ENCODE data around the gene CDK14.

CDK14 gene

DNA sequence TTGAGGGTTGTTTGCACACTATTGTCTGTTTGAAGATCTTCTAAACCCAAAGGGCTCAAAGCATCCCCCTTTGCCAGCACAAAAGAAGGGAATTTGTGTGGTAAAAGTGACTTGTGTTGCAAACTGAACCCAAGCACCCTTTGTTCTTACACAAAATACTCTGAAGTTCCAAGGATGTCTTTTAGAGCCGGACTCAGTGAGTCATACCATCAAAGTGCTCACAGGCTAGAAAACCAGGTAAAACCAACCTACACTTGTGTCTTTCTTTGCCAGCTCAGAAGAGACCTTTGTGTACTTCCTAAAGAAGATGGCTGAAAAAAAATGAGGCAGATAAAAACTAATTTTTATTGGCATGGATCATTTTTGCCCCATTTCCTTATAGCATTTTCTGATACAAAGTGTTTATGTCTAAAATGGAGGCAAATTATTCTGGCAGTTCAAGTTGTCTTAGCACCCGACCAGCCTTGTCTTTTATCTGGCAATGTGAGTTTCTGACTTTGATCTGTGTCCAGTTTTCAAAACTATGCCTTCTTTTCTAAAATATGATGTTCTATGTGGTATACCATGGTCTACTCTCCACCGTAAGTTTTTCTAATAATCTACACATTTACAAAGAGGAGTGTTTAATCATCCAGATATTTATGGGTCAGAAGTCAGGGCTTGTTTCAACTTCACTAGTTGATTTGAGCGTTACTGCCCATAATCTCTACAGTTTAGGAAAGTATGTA, 539.7 kb downstream of the CDK14 start:
- H3K4me1 ChIP-seq (ENCODE audit: control insufficient read depth, insufficient read depth, low read length): peaks cover 47% of the 10 kb centered on the region

DNA sequence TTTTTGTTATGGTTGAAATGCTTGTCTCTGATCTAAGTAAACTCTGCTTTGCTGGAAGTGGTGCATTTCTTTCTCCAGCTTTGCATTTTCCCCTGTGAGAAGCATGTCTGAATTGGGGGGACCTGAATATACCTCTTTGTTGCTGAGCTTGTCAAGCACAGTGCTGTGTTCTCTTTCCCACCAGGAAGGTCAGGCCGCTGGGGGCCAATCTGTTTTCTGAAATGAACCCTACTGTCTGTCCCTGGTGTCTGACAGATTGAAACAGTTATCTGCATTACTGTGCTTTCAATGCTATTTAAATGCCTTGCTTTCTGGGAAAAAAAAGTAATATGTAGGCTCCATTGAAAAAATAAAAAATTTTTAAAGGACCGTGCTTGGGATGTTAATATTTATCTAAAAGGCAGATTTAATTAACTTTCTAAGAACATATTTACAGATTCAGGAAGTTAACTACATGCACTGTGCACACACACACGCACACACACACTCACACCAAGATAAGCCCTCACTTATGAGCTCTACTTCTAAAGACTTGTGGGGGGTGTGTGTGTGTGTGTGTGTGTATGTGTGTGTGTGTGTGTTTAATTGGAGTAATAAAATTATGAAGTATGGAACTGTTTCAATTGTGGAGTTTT, 541.1 kb downstream of the CDK14 start:
- H3K9me3 ChIP-seq (ENCODE audit: control insufficient read depth, low read length): no peaks in the 10 kb centered on the region
- 50 to 79% methylated on average over 1 to 2 of the region's 3 CpGs for WGBS, 2 experiments
- H3K27ac ChIP-seq (ENCODE audit: insufficient read depth, low read depth, low read length, poor library complexity, severe bottlenecking): no peak overlapping the region
- no peaks in the 10 kb centered on the region for H3K36me3 ChIP-seq (ENCODE audit: control insufficient read depth, insufficient read depth, low read length)
- peaks cover 54% of the 10 kb centered on the region for H3K4me1 ChIP-seq (ENCODE audit: control insufficient read depth, insufficient read depth, low read length)
- no peaks in the 10 kb centered on the region for H3K27me3 ChIP-seq (ENCODE audit: control insufficient read depth, insufficient read depth, low read length, poor library complexity, severe bottlenecking)
- no peak overlapping the region for H3K4me3 ChIP-seq (ENCODE audit: insufficient read depth, low read depth, low read length)

More for the DNA sequence above, 539.7 kb downstream of the CDK14 start:
- H3K27ac ChIP-seq (ENCODE audit: insufficient read depth, low read depth, low read length, poor library complexity, severe bottlenecking): no peak overlapping the region
- no peaks in the 10 kb centered on the region for H3K36me3 ChIP-seq (ENCODE audit: control insufficient read depth, insufficient read depth, low read length)
- H3K27me3 ChIP-seq (ENCODE audit: control insufficient read depth, insufficient read depth, low read length, poor library complexity, severe bottlenecking): no peaks in the 10 kb centered on the region
- no peaks in the 10 kb centered on the region for H3K9me3 ChIP-seq (ENCODE audit: control insufficient read depth, low read length)
- WGBS, 2 experiments: 85 to 97% methylated on average over 2 to 4 of the region's 4 CpGs
- H3K4me3 ChIP-seq (ENCODE audit: insufficient read depth, low read depth, low read length): no peak overlapping the region

DNA sequence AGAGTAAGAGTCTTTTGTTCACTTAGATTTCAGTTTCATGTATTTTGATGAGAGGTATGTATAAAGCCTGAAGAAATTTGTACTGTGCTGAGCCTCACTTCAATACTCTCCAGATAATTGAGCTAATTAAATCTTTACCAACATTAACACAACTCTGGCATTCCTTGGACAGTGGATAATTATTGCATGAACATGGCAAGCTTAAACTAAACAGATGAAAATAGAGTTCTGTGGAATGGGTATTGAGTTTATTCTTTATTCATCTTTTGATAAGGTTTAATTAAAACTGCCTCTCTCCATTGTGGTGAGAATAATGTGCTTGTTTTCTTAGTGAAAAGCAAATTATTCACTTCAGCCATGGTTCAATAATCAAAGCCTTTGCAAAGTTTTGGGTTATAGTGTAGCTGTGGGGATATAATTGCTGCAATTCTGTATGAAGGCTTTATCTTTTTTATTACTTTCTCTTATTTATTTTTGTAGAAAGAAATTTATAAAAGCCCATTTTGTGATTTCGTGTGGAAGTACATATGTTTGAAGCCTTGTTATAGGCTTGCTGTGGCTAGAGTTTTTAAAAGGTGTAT, 541.8 kb downstream of the CDK14 start:
- Histone ChIP-seq H3K4me1 (ENCODE audit: control insufficient read depth, insufficient read depth, low read length) (peaks cover 54% of the 10 kb centered on the region), H3K27ac (ENCODE audit: insufficient read depth, low read depth, low read length, poor library complexity, severe bottlenecking) (no peak overlapping the region), H3K27me3 (ENCODE audit: control insufficient read depth, insufficient read depth, low read length, poor library complexity, severe bottlenecking) (no peaks in the 10 kb centered on the region), H3K9me3 (ENCODE audit: control insufficient read depth, low read length) (no peaks in the 10 kb centered on the region), H3K4me3 (ENCODE audit: insufficient read depth, low read depth, low read length) (no peak overlapping the region), H3K36me3 (ENCODE audit: control insufficient read depth, insufficient read depth, low read length) (no peaks in the 10 kb centered on the region)
- 68 to 80% methylated on average over 1 of the region's 1 CpG for WGBS, 2 experiments

DNA sequence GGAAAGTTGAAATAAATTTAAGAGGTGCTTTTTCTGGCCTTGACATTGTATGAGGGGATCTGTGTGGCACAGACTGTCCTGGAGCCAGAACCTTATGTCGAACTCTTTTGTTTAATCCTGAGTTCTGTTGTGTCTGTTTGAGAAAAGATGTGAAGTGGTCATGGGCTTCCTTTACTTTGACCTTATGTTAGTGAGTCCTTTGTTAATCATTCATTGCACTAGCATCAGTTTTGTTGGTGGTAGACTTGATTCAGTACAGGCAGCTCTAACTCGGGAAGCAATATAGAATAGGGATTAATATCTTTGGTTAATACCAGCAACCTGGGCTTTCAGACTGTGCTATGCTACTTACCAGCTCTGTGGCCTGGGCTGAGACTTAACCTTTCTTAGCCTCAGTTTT, 544.2 kb downstream of the CDK14 start:
- no peaks in the 10 kb centered on the region for H3K36me3 ChIP-seq (ENCODE audit: control insufficient read depth, insufficient read depth, low read length)
- H3K4me1 ChIP-seq (ENCODE audit: control insufficient read depth, insufficient read depth, low read length): peaks cover 50% of the 10 kb centered on the region
- no peaks in the 10 kb centered on the region for H3K9me3 ChIP-seq (ENCODE audit: control insufficient read depth, low read length)
- H3K27me3 ChIP-seq (ENCODE audit: control insufficient read depth, insufficient read depth, low read length, poor library complexity, severe bottlenecking): no peaks in the 10 kb centered on the region
- WGBS, 2 experiments: 89 to 91% methylated on average over 2 of the region's 2 CpGs
- no peak overlapping the region for H3K4me3 ChIP-seq (ENCODE audit: insufficient read depth, low read depth, low read length)
- H3K27ac ChIP-seq (ENCODE audit: insufficient read depth, low read depth, low read length, poor library complexity, severe bottlenecking): no peak overlapping the region

DNA sequence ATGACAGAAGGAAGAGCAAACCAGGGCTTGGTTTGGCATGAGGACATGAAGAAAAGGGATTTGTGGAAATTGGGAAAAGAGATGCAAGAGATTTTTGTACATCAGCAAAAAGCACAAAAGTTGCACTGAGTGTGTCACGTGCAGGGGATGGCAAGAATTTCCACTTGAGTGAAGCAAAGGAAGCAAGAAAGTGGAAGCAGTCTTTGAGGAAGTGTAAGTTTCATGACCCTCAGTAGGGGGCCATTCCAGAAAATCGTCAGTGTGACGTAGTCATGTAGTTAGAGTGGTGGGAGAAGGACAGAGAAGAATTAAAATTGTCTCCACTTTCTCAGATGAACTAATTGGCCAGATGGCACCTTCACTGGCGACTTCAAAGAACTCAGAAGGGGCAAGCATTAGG, 544.9 kb downstream of the CDK14 start:
- WGBS, 2 experiments: 48 to 50% methylated on average over 4 of the region's 4 CpGs
- no peaks in the 10 kb centered on the region for H3K9me3 ChIP-seq (ENCODE audit: control insufficient read depth, low read length)
- H3K27me3 ChIP-seq (ENCODE audit: control insufficient read depth, insufficient read depth, low read length, poor library complexity, severe bottlenecking): no peaks in the 10 kb centered on the region
- no peak overlapping the region for H3K4me3 ChIP-seq (ENCODE audit: insufficient read depth, low read depth, low read length)
- H3K27ac ChIP-seq (ENCODE audit: insufficient read depth, low read depth, low read length, poor library complexity, severe bottlenecking): no peak overlapping the region
- no peaks in the 10 kb centered on the region for H3K36me3 ChIP-seq (ENCODE audit: control insufficient read depth, insufficient read depth, low read length)
- H3K4me1 ChIP-seq (ENCODE audit: control insufficient read depth, insufficient read depth, low read length): peaks cover 43% of the 10 kb centered on the region

DNA sequence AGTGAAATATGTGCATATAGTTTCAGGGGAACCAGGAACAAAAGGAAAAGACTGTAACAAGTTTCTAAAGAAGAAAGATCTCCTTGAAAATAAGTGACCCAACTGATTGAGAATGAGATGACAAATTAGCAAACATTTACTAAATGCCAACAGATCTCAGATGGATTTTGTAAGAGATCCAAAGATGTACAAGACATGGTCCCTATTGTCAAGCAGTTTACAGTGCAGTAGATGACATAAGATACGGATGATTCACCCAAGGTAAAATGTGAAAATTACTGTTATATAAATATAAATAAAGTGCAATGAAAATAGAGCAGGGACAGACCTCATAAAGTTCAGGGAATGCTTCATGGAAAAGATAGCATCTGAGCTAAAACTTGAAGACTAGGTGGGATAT, 546.6 kb downstream of the CDK14 start:
- no peak overlapping the region for H3K27ac ChIP-seq (ENCODE audit: insufficient read depth, low read depth, low read length, poor library complexity, severe bottlenecking)
- WGBS, 2 experiments: 83% methylated on average over 1 of the region's 1 CpG
- no peaks in the 10 kb centered on the region for H3K9me3 ChIP-seq (ENCODE audit: control insufficient read depth, low read length)
- H3K4me3 ChIP-seq (ENCODE audit: insufficient read depth, low read depth, low read length): no peak overlapping the region
- no peaks in the 10 kb centered on the region for H3K36me3 ChIP-seq (ENCODE audit: control insufficient read depth, insufficient read depth, low read length)
- peaks cover 29% of the 10 kb centered on the region for H3K4me1 ChIP-seq (ENCODE audit: control insufficient read depth, insufficient read depth, low read length)
- no peaks in the 10 kb centered on the region for H3K27me3 ChIP-seq (ENCODE audit: control insufficient read depth, insufficient read depth, low read length, poor library complexity, severe bottlenecking)

DNA sequence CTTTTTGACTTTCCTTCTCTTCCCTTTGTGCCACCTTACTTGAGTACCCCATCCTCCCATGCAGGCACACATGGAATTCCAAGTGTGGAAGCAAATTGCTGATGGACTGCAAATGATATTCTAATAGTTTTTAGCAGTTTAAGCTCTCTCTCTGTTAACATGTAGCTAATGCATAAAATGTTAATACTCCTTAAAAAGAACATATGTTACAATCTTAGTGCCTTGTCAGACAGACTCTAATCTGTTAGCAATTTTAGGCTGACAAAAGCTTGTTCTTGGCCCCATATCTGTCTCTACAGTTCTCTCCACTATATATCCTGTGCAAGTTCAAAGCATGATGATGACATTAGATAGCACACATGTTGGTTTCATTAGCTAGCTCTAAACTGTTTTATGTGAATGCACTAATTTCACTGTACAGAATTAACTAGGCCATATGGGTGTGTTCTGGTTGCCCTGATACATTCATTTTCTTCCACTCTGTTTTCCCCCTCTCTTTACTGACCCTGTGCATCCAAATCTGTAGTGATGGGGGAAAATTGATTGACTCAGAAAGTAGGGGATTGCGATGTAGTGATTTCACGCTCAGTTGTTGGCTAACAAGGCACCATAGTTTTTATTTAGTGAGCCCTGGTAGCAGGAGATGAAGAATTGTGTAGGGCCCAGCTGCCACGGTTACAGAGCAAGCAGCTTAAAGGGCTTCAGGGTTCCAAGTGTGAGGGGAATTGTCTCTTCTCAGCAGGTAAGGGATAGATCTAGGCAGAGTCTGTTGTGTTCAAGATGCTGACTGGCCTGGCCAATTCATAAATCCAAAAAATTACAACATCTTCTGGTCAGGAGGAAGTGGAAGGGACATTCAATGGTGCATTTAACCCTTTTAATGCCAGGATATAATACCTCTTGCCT, 553.5 kb downstream of the CDK14 start:
- no peaks in the 10 kb centered on the region for H3K9me3 ChIP-seq (ENCODE audit: control insufficient read depth, low read length)
- no peak overlapping the region for H3K27ac ChIP-seq (ENCODE audit: insufficient read depth, low read depth, low read length, poor library complexity, severe bottlenecking)

DNA sequence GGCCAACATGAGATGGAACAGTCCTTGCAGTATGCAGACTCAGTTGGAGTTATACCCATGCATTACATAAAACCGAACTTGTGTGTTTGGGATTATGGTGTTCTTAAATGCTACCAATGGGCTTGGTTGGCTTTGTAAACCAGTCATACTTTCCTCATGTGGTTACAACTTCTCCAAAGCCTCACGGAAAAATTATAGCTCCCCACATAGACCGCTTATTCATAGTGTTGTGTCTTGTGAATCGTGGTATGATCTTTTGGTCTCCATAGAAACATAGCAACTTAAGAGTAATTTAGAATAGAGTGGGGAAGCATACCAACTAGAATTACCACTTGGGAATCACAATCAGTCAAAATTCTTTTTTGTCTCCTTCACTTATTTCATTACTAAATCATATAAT, 555.8 kb downstream of the CDK14 start:
- Histone ChIP-seq H3K27me3 (ENCODE audit: control insufficient read depth, insufficient read depth, low read length, poor library complexity, severe bottlenecking) (peaks cover 4% of the 10 kb centered on the region), H3K36me3 (ENCODE audit: control insufficient read depth, insufficient read depth, low read length) (no peaks in the 10 kb centered on the region), H3K4me1 (ENCODE audit: control insufficient read depth, insufficient read depth, low read length) (peaks cover 7% of the 10 kb centered on the region), H3K27ac (ENCODE audit: insufficient read depth, low read depth, low read length, poor library complexity, severe bottlenecking) (no peak overlapping the region), H3K9me3 (ENCODE audit: control insufficient read depth, low read length) (no peaks in the 10 kb centered on the region), H3K4me3 (ENCODE audit: insufficient read depth, low read depth, low read length) (no peak overlapping the region)
- 92 to 99% methylated on average over 1 to 4 of the region's 4 CpGs for WGBS, 2 experiments

More for the DNA sequence above, 553.5 kb downstream of the CDK14 start:
- Histone ChIP-seq H3K4me1 (ENCODE audit: control insufficient read depth, insufficient read depth, low read length) (peaks cover 7% of the 10 kb centered on the region), H3K27me3 (ENCODE audit: control insufficient read depth, insufficient read depth, low read length, poor library complexity, severe bottlenecking) (peaks cover 4% of the 10 kb centered on the region), H3K4me3 (ENCODE audit: insufficient read depth, low read depth, low read length) (no peak overlapping the region), H3K36me3 (ENCODE audit: control insufficient read depth, insufficient read depth, low read length) (no peaks in the 10 kb centered on the region)
- WGBS, 2 experiments: 28 to 32% methylated on average over 3 of the region's 3 CpGs

DNA sequence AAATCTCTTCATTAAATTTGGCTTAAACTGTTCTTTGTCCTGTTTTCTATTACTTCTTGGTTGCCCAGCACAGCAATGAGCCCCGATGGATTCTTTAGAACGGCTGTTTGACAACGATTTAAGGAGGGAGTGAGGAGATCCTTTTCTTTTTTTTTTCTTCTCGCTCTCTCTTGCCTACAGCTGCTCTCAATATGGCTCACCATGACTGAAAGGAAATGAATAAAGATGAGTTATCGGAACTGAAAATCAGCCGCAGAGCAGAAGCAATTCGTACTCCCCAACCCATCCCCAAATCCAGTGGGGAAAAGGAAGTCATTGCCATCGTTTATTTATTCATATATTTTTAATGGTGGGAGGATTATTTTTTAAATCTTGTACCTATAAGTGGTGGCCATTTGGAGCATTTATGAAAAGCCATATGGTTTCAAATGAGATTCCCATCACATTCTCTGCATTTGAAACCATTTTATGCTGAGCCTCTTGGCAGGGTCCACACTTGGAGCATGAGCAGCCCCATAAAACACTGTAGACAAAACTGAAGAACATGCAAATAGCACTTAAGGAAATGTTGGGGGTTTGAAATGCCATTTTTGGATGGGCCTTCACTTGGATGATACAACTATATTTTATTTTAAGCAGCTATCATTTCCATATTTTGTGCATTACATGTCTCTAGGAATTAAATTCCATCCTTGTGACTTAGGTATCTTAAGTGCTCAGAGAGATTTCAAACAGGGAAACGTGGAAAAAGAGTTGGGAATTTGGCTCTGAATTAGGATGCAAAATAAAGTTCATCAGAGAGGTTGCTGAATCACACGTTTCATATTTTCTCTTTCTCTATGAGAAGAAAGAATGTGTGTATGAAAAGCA, 560.4 kb downstream of the CDK14 start:
- Histone ChIP-seq H3K4me3 (ENCODE audit: insufficient read depth, low read depth, low read length) (no peak overlapping the region), H3K36me3 (ENCODE audit: control insufficient read depth, insufficient read depth, low read length) (no peaks in the 10 kb centered on the region), H3K27me3 (ENCODE audit: control insufficient read depth, insufficient read depth, low read length, poor library complexity, severe bottlenecking) (no peaks in the 10 kb centered on the region), H3K9me3 (ENCODE audit: control insufficient read depth, low read length) (no peaks in the 10 kb centered on the region), H3K4me1 (ENCODE audit: control insufficient read depth, insufficient read depth, low read length) (no peaks in the 10 kb centered on the region), H3K27ac (ENCODE audit: insufficient read depth, low read depth, low read length, poor library complexity, severe bottlenecking) (no peak overlapping the region)
- WGBS, 2 experiments: 89 to 91% methylated on average over 6 to 10 of the region's 10 CpGs
